NCI-H226 (cell line): Measurements from ENCODE around the gene CIAO2A.
A peak's percentile ranks its signal among the peaks of the same experiment; 100 is the strongest.
"Not testable (repeated sequence)": the region's sequence is repeated elsewhere in the genome, so short reads cannot be mapped to it uniquely, and the experiment has no call there.

Experiments
- DNase-seq: peaks from one replicate; pipeline ENCODE4 v3.0.0-alpha.2; 2015

Gene CIAO2A

DNA sequence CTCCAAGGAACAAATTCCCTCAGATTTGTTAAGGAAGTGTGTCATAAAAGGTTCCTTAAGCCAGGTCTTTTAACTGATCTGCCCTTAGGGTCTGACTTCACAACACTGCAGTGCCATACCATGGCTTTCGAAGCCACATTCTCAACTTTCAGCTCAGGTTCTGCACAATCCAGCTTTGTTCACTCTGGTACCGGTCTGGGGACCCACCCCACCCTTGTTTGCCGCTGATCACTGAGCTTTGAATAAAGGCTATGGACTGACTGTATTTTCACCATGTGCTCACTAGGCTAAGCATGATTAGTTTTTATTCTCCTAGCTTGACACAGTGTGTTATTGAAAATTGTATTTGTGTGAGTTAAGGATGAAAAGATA lies 18.0 kb upstream of the CIAO2A start:
- no peak for DNase-seq

DNA sequence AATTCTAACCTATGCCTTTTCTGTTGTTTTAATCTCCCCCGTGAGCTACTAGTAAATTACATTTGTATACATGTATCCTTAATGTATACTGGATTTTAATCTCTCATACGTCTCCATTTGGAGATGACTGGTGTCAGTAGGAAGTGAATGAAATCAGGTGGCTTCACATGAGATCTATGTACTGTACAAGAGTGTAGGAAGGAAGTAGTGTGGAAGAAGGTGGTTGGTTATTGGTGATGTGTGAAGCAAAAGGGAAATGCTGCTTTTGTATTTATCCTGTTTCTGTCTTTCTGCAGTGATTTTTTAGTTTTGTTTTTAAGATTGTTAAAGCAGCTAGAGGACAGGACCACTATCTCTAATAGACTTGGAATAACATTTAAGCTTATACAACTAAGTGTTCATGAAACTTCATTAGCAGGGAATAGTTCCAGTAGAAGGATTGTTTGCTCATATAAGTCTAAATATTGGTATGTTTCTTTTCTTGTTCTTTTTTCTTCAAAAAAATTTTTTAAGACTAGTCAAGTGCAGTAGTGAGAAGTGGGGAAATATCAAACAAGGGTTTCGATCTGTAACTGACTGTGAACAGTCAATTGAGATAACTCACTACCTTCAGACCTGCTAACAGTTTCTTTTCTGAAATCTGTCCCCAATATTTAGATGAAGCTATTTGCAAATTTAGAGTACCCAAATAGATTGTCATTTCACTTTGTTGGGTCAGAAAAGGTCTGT lies 17.5 kb upstream of the CIAO2A start:
- DNase-seq: no peak

DNA sequence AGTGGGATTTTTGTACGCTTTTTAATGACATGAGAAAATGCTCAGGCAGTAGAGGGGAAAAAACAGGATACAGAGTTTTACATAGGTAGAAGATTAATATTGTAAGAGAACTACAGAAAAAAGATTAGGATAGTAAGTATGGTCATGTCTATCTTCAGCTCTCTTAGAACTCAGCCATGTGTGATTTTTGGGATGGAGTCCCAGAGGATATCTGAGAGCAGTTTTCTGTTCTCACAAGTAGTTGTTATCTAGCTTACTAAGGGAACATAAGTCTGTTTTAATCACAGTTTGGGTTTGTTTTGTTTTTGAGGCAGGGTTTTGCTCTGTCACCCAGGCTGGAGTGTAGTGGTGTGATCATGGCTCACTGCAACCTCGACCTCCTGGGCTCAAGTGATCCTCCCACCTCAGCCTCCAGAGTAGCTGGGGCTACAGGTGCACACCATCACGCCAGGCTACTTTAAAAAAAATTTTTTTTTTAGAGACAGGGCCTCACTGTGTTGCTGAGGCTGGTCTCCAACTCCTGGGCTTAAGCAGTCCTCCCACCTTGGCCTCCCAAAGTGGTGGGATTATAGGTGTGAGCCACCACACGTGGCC lies 16.6 kb upstream of the CIAO2A start:
- not testable (repeated sequence) for DNase-seq

DNA sequence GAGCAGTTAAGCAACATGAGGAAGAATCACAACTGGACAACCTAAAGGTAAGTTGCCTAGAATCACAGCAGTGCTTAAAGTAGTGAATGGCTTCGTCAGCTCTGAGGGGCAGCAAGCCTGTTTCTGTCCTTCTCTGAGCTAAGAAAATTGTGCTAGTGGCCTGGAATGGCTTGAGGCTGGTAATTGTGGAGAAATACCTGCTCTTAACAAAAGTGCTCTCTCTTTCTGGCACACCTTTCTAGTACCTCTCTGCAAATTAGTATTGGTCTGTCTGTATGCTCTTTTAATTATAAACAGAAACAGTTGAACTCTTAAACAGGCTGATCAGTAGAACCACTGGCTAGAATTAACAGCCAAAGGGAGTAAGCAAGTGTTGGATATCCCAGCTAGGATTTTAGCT lies 13.7 kb upstream of the CIAO2A start:
- DNase-seq: no peak

DNA sequence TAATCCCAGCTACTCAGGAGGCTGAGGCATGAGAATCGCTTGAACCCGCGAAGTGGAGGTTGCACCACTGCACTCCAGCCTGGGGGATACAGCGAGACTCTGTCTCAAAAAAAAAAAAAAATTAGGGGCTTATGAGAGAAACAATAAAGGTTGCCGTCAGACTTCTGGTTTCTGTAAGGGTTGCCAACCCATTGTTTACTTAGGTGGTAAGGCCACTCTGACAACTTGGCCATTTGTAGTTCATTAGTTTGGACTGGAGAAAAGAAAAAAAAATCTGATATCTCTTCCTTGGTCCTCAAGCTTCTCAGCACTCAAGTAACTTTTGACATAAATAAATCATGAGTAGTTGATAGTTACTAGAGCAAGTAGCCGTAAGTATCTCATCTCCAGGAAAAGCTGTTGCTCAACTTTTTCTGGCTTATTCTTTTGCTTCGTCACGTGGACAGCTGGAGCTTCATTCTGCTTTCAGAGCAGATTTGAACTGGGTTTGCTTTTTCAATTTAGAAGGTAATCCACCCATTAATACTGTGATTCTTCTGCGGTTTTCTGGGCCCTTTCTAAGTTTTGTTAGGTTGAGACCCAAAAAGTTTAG lies 11.6 kb upstream of the CIAO2A start:
- peak; percentile 60 for DNase-seq

DNA sequence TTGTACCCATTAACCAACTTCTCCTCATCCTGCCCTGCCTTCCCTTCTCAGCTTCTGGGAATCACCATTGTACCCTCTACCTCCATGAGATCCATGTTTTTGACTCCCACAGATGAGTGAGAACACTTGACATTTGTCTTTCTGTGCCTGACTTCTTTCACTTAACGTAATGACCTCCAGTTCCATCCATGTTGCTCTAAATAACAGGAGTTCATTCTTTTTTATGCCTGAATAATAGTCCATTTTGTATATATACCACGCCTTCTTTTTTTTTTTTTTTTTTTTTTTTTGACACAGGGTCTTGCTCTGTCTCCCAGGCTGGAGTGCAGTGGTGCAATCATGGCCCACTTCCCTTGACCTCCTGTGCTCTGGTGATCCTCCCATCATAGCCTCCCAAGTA lies 8.9 kb upstream of the CIAO2A start:
- DNase-seq: no peak

DNA sequence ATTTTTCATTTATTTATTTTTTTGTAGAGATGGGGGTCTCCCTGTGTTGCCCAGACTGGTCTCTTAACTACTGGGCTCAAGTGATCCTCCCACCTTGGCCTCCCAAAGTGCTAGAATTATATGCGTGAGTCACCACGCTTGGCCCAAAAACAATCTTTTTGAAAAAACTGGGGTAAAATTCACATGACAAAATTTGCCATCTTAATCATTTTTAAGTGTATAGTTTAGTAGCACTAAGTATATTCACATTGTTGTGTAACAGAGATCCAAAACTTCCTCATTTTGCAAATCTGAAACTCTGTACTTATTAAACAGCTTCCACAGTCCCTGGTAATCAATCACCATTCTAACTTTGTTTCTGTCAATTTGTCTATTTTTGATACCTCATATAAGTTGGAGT lies 7.3 kb upstream of the CIAO2A start:
- no peak for DNase-seq

DNA sequence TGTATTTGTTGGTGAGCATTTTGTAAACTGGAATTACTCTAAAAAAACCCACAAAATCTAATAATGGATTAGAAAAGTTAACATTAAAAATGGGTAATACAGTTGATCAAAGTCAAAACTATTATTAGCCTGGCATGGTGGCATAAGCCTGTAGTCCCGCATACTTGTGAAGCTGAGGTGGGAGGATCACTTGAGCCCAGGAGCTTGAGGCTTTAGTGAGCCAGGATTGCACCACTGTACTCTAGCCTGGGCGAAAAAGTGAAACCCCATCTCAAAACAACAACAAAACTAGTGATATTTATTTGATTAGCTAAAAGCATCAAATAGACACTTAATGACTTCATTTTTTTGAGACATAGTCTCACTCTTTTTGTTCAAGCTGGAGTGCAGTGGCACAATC lies 5.7 kb upstream of the CIAO2A start:
- no peak for DNase-seq

DNA sequence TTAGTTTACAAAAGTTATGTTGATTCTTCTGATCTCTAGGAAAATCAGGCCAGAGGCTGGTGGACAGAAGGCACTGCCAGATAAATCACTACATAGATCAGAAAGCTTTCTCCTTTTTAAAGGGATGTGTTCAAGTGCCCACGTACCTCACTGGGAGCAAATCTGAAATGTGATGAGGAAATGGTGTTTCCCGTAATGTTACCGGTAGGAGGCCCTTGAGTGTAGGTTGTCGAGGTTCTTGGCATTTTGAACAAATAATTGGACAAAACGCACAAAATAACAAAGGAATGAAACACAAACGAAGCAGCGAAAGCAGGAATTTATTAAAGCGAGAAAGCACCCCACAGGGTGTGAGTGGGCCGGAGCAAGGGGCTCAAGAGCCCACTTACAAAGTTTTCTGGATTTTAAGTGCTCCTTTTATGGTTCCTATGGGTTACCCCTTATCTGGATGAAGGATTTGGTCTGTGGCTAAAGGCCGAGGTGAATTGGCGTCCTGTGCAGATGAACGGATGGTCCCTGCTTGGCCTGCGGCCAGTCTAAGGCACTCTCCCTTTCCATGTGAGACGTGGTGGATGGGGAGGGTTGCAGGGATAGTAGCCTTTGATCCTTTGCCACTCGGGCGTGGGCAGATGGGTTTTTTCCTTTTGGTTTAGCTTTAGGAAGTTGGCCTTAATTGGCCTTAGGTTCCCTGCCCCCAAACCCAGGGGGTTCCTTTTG lies 3.2 kb upstream of the CIAO2A start:
- peak; percentile 22 for DNase-seq

DNA sequence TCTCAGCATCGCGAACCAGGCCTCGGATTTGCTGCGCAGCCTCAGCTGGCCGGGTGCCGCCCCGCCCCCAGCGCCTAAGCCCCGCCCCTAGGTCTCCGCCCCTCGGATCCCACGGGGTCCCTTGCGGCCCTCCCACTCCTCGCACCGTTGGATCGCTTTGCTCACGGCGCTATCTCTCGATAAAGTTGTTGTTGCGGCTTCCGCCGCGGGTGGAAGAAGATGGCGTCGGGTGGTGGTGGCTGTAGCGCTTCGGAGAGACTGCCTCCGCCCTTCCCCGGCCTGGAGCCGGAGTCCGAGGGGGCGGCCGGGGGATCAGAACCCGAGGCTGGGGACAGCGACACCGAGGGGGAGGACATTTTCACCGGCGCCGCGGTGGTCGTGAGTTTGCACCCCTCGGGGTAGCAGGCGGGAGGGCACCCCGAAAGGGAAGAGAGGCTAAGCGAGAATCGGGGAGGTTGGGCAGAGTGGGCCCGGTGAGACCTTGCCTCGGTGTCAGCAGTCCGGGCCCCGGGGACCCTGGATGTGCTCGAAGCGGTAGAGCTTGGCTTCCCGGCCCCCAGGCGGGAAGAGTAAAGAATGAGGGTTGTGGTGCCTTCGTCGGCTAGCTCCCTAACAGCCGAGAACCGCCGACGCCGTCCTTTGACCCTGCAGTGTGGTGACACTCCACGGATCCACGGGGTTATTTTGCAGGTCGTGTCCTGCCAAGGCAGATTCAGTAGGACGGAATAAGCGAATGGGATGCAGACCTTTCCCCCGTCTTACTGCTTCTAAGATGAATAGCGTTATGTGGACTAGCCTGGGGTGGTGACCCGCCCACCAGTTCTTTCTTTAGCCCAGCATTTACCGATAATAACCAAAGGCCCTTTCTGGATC lies 2.4 kb upstream of the CIAO2A start, which contains the start of gene SNX1:
Gene SNX1 (plus strand): TSS at position 188 of the 873 bp plus-strand sequence. CDS start 32 bp downstream, at position 220.
- peak; percentile 97 for DNase-seq

DNA sequence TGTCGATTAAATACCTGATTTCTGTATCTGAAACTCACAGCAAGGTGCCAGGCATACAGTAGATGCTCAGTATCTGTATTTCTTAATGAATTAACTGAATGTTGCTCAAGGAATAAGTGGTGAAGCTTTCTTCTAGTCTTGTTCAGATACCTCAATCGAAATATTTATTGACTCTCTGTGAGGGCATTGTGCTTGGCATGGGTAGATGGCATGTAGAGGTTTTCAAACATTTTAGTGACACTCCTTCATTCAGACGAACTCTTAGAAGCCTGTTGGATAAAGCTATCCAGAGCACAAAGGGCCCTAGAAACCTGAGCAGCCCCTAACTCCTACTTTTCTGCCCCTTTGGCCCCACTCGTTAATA lies 1.8 kb upstream of the CIAO2A start:
- DNase-seq: no peak

DNA sequence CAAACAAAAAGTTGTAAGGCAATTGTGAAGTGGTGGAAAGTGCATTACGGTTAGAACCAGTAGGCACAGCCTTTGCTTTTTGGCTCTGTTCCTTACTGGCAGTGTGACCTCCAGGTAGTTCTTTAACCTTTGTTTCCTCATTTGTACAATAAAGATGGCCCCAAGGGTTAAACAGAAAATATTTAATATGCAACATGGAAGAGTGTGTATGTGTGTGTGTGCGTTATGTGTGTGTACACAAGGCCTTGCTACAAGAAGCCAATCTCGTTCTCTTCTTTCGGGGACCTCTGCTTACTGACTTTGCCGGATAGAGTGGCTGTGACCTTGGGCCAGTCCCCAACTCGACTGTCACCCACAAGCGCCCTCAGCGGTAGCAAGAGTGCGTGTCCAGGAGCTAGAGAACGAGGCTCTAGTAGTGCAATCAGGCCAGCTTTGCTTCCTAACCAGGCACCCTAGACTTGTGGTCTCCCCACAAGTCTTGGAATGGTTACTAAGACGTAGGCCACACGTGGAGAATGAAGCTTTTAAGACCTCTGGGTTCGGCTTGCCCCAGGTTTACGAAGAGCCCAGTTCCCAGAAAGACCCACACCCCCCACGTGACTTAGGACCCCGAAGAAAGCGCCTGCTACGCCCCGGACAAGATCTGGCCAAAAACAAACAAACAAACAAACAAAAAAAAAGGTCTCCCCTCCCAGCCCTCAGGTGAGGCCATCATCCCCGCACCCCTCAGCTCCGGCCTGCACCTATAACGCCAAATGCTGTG lies 593 bp downstream of the CIAO2A start:
- DNase-seq: peak; percentile 33

DNA sequence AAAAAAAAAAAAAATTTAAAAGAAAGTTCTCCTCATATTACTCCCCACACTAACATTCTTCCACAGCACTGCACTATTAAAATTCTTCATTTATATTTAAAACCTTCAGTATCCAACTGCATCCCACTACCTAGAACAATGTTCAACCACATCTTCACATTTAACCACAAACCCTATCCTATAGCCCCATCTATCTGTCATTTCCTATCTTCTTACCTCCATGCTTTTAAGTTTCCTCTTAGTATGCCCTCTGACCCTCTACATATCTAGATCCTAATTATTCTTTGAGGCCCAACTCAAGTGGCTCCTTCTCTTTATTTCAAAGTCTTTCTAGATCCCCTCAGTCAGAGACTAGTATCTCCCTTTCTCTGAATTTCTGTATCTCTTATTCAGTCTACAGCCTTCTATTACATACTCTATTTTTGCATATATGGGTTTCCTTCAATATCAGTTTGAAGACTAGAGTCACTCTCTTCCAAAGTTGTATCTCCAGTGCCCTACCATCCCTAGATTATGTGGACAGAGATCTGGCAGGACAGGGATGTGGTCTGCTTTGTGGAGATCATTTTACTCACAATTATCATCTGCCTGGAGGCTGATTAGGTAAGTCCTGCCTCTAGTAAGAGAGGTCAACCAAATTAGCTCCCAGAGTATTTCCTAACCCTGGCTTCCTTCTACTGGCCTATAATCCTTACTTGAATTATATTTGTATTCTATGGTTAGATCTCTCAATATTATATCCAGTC lies 1.4 kb downstream of the CIAO2A start:
- no peak for DNase-seq

DNA sequence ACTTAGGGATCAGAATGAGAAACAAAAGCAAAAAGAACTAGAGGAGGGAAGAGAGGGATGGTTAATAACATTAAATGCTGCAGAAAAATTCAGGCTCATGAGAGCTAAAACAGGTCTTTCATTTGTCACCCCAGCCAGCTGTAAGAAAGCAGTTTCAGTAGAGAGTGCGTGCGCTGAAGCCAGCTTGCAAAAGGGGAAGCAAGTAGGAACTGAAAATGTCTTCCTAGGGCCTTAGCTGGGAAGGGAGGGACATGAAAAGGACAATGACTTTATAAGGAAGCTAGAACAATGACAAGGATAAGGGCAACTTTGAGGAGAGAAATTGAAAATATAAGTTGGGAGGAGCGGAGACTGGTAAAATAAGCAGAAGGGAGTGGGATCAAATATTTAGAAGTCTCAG lies 3.1 kb downstream of the CIAO2A start:
- no peak for DNase-seq

DNA sequence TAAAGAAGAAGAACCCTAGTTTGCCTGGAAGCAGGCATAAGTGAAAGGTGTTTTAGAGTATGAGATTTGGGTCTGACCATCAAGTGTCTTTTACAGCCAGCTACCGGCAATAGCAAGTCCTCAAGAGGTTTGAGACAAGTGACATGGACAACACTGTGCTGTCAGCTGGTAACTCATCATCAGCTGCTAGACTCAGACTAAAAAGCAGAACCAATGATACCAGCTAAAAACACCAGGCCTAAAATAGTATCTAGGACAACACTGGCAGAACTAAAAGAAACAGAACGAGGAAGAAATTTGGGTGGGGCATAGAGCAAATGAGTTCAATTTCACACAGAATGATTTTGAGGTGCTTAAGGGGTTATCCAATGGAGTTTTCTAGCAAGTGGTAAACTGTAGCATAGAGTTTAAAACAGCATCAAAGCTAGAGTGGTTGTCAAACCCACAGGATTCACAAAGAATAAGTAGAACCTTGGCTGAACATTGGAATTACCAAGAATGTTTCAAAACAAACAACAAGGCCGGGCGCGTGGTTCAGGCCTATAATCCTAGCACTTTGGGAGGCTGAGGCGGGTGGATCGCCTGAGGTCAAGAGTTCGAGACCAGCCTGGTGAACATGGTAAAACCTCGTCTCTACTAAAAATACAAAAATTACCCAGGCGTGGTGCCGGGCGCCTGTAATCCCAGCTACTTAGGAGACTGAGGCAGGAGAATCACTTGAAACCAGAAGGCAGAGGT lies 3.9 kb downstream of the CIAO2A start:
- DNase-seq: no peak

DNA sequence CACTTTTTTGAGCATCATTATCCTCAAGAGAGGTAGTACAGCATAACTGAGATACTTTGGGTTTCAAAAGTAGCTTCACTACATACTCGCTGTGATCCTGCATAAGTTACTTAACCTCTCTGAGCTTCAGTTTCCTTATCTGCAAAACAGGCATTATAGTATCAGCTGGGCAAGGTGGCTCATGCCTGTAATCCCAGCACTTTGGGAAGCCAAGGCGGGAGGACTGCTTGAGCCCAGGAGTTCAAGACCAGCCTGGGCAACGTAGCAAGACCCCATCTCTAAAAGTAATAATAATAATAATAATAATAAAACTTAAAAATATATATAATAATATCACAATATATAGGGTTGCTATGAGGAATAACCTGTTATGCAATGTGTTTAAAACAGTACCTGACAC lies 10.9 kb downstream of the CIAO2A start:
- DNase-seq: no peak

DNA sequence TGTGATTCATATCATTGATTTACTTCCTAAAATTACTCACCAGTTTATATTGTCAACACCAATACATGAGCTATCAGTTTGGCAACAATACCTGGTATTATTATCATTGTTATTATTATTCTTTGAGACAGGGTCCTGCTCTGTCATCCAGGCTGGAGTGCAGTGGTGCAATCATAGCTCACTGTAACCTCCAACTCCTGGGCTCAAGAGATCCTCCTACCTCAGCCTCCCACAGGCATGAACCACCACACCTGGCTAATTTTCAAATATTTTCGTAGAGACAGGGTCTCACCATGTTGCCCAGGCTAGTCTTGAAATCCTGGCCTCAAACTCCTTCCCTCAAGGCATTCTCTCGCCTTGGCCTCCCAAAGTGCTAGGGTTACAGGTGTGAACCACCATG lies 20.1 kb downstream of the CIAO2A start:
- DNase-seq: not testable (repeated sequence)

DNA sequence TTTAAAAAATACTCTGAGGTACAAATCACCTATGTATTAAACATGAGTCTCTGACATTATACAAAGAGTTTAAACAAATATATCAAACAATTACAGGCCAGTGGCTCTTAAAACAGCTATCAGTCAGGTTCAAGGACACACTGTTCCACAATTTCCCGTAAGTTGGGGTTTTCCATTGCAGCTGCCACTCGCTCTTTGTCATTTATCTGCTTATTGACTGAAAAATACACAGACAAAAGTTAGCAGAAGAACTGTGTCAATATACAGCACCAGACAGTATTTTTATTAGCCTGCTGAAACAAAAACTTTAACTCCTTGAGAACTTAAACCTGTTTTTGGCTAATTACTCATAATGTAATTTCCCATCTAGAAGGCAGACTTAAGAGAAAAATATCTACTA lies 20.8 kb downstream of the CIAO2A start:
- DNase-seq: no peak

DNA sequence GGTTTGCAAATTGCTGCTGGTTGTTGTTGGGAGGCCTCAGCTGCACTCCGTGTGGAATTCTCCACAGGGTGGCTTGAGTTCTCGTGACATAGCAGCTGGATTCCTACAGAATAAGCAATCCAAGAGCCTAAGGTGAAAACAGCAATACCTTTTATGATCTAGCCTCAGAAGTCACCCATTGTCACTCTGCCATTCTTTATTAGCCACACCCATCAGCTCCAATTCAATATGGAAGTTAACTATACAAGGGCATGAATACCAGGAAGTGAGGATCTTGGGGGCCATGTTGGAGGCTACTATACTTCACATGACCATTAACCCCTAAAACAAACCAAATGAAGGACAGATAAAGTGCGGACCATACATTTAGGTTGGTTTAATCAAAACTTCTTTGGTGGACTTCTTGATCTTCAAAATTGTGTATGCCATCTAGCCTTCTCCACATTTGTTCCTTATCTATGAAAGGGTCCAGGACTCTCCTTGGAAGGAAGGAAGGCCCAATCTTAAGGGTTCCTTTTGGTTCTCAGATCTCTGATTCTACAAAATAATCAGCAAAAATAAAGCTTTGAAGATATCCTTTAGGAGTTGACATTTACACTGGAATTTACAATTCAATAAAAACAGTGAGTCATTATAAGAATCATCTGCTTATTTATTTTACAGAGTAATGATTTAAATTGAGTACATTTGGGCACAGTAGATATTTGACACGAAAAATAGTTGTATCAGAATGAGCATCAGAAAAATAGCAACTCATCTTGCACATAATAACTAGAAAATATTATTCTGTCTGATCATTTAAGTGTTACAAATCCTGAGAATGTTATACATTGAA lies 21.5 kb downstream of the CIAO2A start:
- no peak for DNase-seq
